HG02943 (cell line): Measurements from ENCODE around the gene LHX2.

ENCODE experiments used
- ATAC-seq: cut with Tn5 transposase; IDR thresholded peaks from one replicate; pipeline ENCODE4 v1.9.1; 2021; ENCODE audit warnings: mild to moderate bottlenecking, low read depth, moderate library complexity; ENCODE audit not compliant: unreplicated experiment

LHX2 gene

GRCh38 chr9:124024107-124024506 is 12.5 kb downstream of the LHX2 start:
- ATAC-seq = no peak

GRCh38 chr9:124029617-124030016 is 18.0 kb downstream of the LHX2 start:
- ATAC-seq = no peak

- ATAC-seq = no peak
Observed at GRCh38 chr9:124030969-124031451, 19.4 kb downstream of the LHX2 start.

- ATAC-seq = no peak
Observed at GRCh38 chr9:124032247-124032646, 20.7 kb downstream of the LHX2 start.

GRCh38 chr9:124033348-124033747 is 21.8 kb downstream of the LHX2 start:
- ATAC-seq = no peak

- no peak for ATAC-seq
Observed at GRCh38 chr9:124033967-124034366, 22.4 kb downstream of the LHX2 start.

GRCh38 chr9:124035001-124035650 is 23.6 kb downstream of the LHX2 start:
- ATAC-seq = no peak

- no peak for ATAC-seq
Observed at GRCh38 chr9:124036578-124036977, 25.0 kb downstream of the LHX2 start.

GRCh38 chr9:124037790-124038189 is 26.2 kb downstream of the LHX2 start:
- ATAC-seq = no peak

- ATAC-seq = no peak
Observed at GRCh38 chr9:124038239-124038638, 26.7 kb downstream of the LHX2 start.

GRCh38 chr9:124038790-124039633 is 27.4 kb downstream of the LHX2 start:
- ATAC-seq = no peak

- no peak for ATAC-seq
Observed at GRCh38 chr9:124040186-124040931, 28.8 kb downstream of the LHX2 start.

- no peak for ATAC-seq
Observed at GRCh38 chr9:124040935-124041816, 29.6 kb downstream of the LHX2 start.

GRCh38 chr9:124041817-124042116 is 30.2 kb downstream of the LHX2 start:
- ATAC-seq = no peak

GRCh38 chr9:124042201-124042721 is 30.7 kb downstream of the LHX2 start:
- ATAC-seq = no peak

GRCh38 chr9:124044448-124044847 is 32.9 kb downstream of the LHX2 start:
- no peak for ATAC-seq

- no peak for ATAC-seq
Observed at GRCh38 chr9:124045076-124045829, 33.7 kb downstream of the LHX2 start.

- ATAC-seq = no peak
Observed at GRCh38 chr9:124045830-124046177, 34.2 kb downstream of the LHX2 start.

- ATAC-seq = no peak
Observed at GRCh38 chr9:124046189-124046588, 34.6 kb downstream of the LHX2 start.
